HG02763 (cell line): ENCODE results near the gene B4GALT7.
"Not testable (repeated sequence)": the region's sequence is repeated elsewhere in the genome, so short reads cannot be mapped to it uniquely, and the experiment has no call there.

Source experiments
- ATAC-seq: cut with Tn5 transposase; IDR thresholded peaks from one replicate; pipeline ENCODE4 v1.9.1; 2021; ENCODE audit warnings: mild to moderate bottlenecking, moderate library complexity; ENCODE audit not compliant: unreplicated experiment

Gene B4GALT7

GRCh38 chr5:177609076-177610059, 9.4 kb downstream of the B4GALT7 start:
- ATAC-seq = no peak

GRCh38 chr5:177610131-177610769, 10.3 kb downstream of the B4GALT7 start:
- ATAC-seq = no peak

GRCh38 chr5:177610770-177611445, 11.0 kb downstream of the B4GALT7 start:
- no peak for ATAC-seq

GRCh38 chr5:177611446-177612214, 11.7 kb downstream of the B4GALT7 start:
- no peak for ATAC-seq

DNA sequence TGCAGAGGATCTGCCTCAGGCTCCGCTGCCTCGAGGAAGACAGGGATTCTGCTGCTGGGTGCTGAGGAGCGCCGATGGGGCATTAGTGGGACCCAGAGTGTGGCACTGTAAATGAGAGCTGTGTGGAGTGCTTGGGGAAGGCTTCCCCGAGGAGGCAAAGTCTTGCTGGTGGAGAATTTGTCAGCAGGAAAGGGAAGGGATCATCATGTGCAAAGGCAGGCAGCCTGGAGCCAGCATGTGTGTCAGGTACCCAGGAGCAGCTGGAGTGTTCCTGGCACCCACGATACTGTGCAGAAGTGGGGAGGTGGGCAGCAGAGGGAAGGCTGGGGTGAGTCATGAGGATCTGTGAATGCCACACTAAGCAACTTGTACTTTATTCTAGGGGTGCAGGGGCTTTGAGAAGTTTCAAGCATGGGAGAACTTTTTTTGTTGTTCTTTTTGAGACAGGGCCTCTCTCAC, 12.3 kb downstream of the B4GALT7 start:
- ATAC-seq = no peak

DNA sequence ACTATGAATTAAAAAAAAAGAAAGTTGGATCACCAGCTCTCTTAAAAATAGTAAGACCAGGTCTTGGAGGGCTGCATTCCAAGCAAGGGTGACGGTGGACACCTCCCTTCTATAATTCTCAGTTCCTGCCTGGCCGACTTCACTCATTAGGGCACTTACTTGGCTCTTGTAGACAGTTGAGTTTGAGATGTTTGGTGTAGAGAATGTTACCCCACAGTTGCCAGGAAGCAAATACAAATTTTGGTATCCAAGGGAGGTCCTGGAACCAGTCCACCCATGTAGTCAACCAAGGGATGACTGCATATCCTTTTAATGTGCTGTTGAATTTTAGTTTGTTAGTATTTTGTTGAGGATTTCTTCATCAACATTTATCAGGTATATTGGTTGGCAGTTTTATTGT, 20.6 kb downstream of the B4GALT7 start:
- ATAC-seq = no peak

GRCh38 chr5:177624172-177624571, 24.2 kb downstream of the B4GALT7 start:
- not testable (repeated sequence) for ATAC-seq

GRCh38 chr5:177630186-177630585, 30.3 kb downstream of the B4GALT7 start:
- not testable (repeated sequence) for ATAC-seq

- not testable (repeated sequence) for ATAC-seq
Observed at GRCh38 chr5:177634912-177635311, 35.0 kb downstream of the B4GALT7 start.

DNA sequence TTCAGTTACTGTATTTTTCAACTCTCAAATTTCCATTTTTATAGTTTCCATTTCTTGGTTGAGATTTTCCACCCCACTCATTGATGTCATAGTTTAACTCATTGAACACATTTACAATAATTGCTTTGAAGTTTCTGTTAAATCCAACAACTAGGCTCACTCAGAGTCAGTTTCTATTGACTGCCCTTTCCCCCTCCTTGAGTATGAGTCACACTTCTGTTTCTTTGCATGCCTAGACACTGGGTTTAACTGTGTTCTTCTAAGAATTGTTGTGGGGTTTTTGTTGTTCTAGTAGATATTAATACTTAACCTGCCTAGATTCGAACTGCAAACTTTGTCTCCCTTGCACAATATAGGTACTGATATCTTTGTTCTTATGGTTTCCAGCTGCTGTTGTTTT, 45.5 kb downstream of the B4GALT7 start:
- not testable (repeated sequence) for ATAC-seq

- not testable (repeated sequence) for ATAC-seq
Observed at GRCh38 chr5:177651235-177651634, 51.3 kb downstream of the B4GALT7 start.

DNA sequence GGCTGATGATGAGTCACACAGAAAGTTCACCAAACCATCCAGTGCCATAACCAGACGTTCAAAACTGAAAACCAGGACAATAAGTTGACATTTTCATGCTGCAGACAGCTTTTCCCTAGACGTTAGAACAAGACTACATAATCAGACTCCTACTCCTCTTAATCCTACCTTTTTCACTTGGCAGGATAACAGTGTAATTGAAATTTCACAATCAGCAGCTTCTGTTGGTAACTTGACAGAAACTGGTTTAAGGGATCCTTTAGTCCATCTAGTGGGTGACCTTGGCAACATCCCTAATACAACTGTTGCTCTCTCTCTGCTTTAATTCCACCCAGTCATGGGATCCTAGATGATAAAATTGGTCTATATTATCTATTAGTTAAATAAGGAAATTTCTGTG, 57.9 kb downstream of the B4GALT7 start:
- not testable (repeated sequence) for ATAC-seq

DNA sequence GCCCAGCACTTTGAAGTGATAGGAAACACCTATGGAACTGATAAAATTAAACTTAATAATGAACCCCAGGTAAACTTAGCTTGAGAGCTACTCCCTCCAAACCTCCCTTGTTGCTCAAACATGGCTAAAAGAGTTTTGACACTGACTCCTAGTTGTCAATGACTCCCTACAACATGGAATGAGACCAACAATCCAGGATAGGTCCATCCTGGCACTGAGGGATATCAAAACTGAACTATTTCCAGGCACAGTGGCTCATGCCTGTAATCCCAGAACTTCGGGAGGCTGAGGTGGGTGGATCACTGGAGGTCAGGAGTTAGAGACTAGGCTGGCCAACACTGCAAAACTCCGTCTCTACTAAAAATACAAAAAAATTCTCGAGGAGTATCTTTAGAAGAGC, 58.6 kb downstream of the B4GALT7 start:
- not testable (repeated sequence) for ATAC-seq
